Adrenal gland (tissue), 12 donors: ENCODE data around the gene PIP5K1C. TPM values are rescaled to one million over a fixed set of nuclear protein-coding genes. Genes with fewer than 3 reads are reported as not detected.

ENCODE experiments used
- DNase-seq, 7 donors: peaks; one replicate each; pipeline ENCODE4 v3.0.0-alpha.2; 2019 to 2020
- H3K27ac ChIP-seq, 5 donors: fragments of 200-600 bp; sonication (generic) in 4 of 5; 1 replicate in 3 of 5; 2 replicates in 2 of 5; pipeline versions ENCODE4 v1.5.1 to v1.8.0; 2016 to 2020; ENCODE audit warnings: mild to moderate bottlenecking in 1 of 5
- H3K27me3 ChIP-seq: fragments of 200-600 bp; 2 replicates; pipeline ENCODE4 v1.8.0; 2021
- H3K36me3 ChIP-seq, 2 donors: fragments of 200-600 bp; replicated peaks in 1 of 2; 1 replicate in 1 of 2; 2 replicates in 1 of 2; pipeline versions ENCODE4 v1.5.1 to v1.8.0; 2018 to 2022
- H3K4me1 ChIP-seq, 2 donors: fragments of 200-600 bp; replicated peaks in 1 of 2; 1 replicate in 1 of 2; 2 replicates in 1 of 2; pipeline versions ENCODE4 v1.5.1 to v1.8.0; 2018 to 2021
- H3K4me3 ChIP-seq, 4 donors: fragments of 200-600 bp; sonication (generic) in 3 of 4; one replicate each; pipeline ENCODE4 v1.5.1; 2016 to 2018
- H3K9me3 ChIP-seq, 3 donors: fragments of 200-600 bp; sonication (generic) in 1 of 3; replicated peaks in 1 of 3; 1 replicate in 2 of 3; 2 replicates in 1 of 3; pipeline versions ENCODE4 v1.5.1 to v1.8.0; 2016 to 2021
- CTCF ChIP-seq, 6 experiments: fragments of 450-650 bp in 4 of 6; fragments of 200-600 bp in 2 of 6; sonication (generic) in 1 of 6; IDR thresholded peaks; 1 replicate in 5 of 6; 2 replicates in 1 of 6; pipeline versions ENCODE4 v1.5.1 to v1.8.0; 2016 to 2021; ENCODE audit warnings: antibody characterized with exemption in 6 of 6, mild to moderate bottlenecking in 2 of 6, moderate library complexity in 1 of 6
- POLR2A ChIP-seq, 2 donors: fragments of 450-650 bp; IDR thresholded peaks; one replicate each; pipeline ENCODE4 v1.6.1; 2017; ENCODE audit warnings: antibody characterized with exemption in 2 of 2, mild to moderate bottlenecking in 2 of 2, moderate library complexity in 1 of 2
- WGBS, 4 donors: extraction: QIAGEN DNeasy Blood & Tissue Kit in 2 of 4; methylation state at CpG; one replicate each; pipeline versions ENCODE4 v1.1.5 to v1.1.7; 2013 to 2017; 5-methylcytosine and 5-hydroxymethylcytosine counted together
- intact Hi-C, 2 donors: fragments of 100-400 bp; cut with DNase I; formaldehyde crosslinking; loops; one replicate each; pipeline versions ENCODE4 v1.14.1 to v1.15.0; 2022 to 2023
- polyA plus RNA-seq, 3 donors: library from polyadenylated mRNA; stranded (reverse); fragments of 200-250 nt in 2 of 3; fragments of 350-450 nt in 1 of 3; fragmentation: Illumina TruSeq in 1 of 3; extraction: RNeasy Lipid Tissue Mini Kit (QIAGEN cat#74804) in 1 of 3; gene quantifications; one replicate each; pipeline ENCODE4 v1.2.3, GENCODE V29; 2013 to 2014
- total RNA-seq, 9 donors: library from RNA; depleted of rRNA in 4 of 9; stranded (reverse); fragments of >200 nt in 4 of 9; fragments of 120-200 nt in 1 of 9; fragmentation: NEBNext Ultra II Directional in 1 of 9; extraction: Animal tissue kit (Norgen Biotek cat#: 25700) in 1 of 9; gene quantifications; one replicate each; pipeline versions ENCODE4 v1.1.0 to v1.2.4, GENCODE V29; 2013 to 2023
- donor health status: healthy with polysubstance abuse.
- donor health status: Bipolar disorder and iron deficiency.
- donor health status: DM: yes; HTN: yes; CAD: no.
- donor health status: DM: no; HTN: no; CAD: no.
- donor health status: DM: no; HTN: no; CAD: no.
- donor health status: DM: yes; HTN: yes; CAD: no.

The PIP5K1C gene
- total and polyA plus RNA-seq, 12 donors = 4.0 to 44.7 (median 31.0) TPM

- 29 to 52% (median 37%) methylated on average over 16 to 40 of the region's 40 CpGs for WGBS, 4 donors
- Histone ChIP-seq H3K36me3 (peaks cover 0 to 17% of the 10 kb centered on the region in 2 donors), H3K4me3 (no peak overlapping the region), H3K4me1 (peaks cover 4 to 24% of the 10 kb centered on the region in 2 donors), H3K27me3 (no peaks in the 10 kb centered on the region), H3K27ac (no peak overlapping the region), H3K9me3 (no peaks in the 10 kb centered on the region)
- intact Hi-C loops = loop anchor here (5.0 kb wide), 2 partner anchors 36 to 156 kb away; partner anchors contain the start of gene PIP5K1C (in 2 of the 2)
- peak; percentile 38 to 80 (median 68) for DNase-seq
- TF ChIP-seq POLR2A (IDR thresholded peaks at IDR 0.05) (no peak), CTCF (IDR thresholded peaks at IDR 0.05) (peak; percentile 89 to 99 (median 94))
Observed at GRCh38 chr19:3665681-3666544, 34.4 kb downstream of the PIP5K1C start.

- Histone ChIP-seq H3K27ac (no peak overlapping the region), H3K9me3 (no peaks in the 10 kb centered on the region), H3K4me1 (peaks cover 0 to 16% of the 10 kb centered on the region in 2 donors), H3K4me3 (no peak overlapping the region), H3K36me3 (peaks cover 0 to 22% of the 10 kb centered on the region in 2 donors), H3K27me3 (no peaks in the 10 kb centered on the region)
- no peak for TF ChIP-seq POLR2A (IDR thresholded peaks at IDR 0.05)
- DNase-seq = no peak
- WGBS, 4 donors = 78 to 83% (median 79%) methylated on average over 17 to 19 of the region's 19 CpGs
- intact Hi-C loops = loop anchor here (5.0 kb wide), 2 partner anchors 37 to 157 kb away; partner anchors contain the start of gene PIP5K1C (in 2 of the 2)
Observed at GRCh38 chr19:3664879-3665642, 35.2 kb downstream of the PIP5K1C start.

- Histone ChIP-seq H3K4me3 (no peak overlapping the region), H3K27me3 (no peaks in the 10 kb centered on the region), H3K36me3 (peaks cover 0 to 32% of the 10 kb centered on the region in 2 donors), H3K4me1 (peaks cover 0 to 5% of the 10 kb centered on the region in 2 donors), H3K9me3 (no peaks in the 10 kb centered on the region), H3K27ac (no peak overlapping the region)
- intact Hi-C loops = no loop called here
- TF ChIP-seq POLR2A (IDR thresholded peaks at IDR 0.05) (no peak), CTCF (IDR thresholded peaks at IDR 0.05) (no peak)
- 91 to 95% (median 94%) methylated on average over 14 to 18 of the region's 18 CpGs for WGBS, 4 donors
- DNase-seq = no peak
Observed at GRCh38 chr19:3663838-3664237, 36.4 kb downstream of the PIP5K1C start.

DNA sequence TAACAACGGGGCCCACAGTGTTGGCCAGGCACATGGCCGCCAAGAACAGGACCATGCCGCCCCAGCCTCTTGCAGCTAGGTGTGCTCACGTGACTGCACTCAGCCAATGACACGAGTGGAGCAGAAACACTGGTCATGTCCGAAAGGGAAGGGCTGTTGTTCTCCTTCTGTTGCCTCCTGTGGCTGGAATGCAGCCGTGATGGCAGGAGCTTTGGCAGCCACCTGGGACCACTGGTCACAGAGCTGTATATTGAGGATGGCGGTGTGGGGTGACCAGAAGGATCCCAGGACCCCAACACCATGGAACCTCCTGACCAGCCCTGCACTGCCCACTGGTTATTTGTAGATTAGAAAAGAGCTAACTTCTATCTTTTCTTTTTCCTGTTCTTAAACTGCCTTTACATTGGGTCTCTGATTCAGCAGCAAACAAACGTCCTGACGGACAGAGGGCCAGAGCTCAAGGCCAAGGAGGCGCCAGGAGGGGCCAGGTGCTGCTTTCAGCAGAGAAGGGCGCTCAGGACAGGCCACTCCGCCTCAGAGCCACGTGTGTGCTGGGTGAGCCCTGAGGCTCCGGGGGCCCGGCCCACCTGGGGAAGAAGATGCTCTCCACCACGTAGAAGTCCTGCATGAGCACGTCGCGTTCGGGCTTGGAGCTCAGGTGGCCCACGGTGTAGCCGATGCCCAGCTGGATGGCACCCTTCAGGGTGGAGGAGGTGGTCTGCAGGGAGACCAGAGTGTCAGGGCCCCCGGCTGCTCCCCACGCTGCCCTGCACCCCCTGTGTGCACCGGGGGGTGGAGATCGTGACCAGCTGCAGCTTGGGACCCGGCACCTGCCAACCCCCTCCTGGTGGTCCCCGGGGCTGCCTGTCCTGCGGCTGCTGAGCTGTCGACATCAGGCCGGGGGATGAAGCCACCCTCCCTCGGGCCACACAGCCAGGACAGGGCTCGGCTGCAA is 38.7 kb downstream of the PIP5K1C start:
- Histone ChIP-seq H3K27ac (no peak overlapping the region), H3K36me3 (peaks cover 0 to 55% of the 10 kb centered on the region in 2 donors), H3K27me3 (no peaks in the 10 kb centered on the region), H3K4me1 (peaks cover 0 to 5% of the 10 kb centered on the region in 2 donors), H3K9me3 (no peaks in the 10 kb centered on the region), H3K4me3 (no peak overlapping the region)
- TF ChIP-seq CTCF (IDR thresholded peaks at IDR 0.05) = no peak
- no peak for TF ChIP-seq POLR2A (IDR thresholded peaks at IDR 0.05)
- WGBS, 4 donors = 91 to 96% (median 93%) methylated on average over 14 to 34 of the region's 34 CpGs
- DNase-seq = no peak
- intact Hi-C loops = no loop called here
